Type B pancreatic cell (in vitro differentiated cells): ENCODE results near the gene ORMDL3. TPM values are rescaled to one million over a fixed set of nuclear protein-coding genes. Genes with fewer than 3 reads are reported as not detected.
"Not testable (repeated sequence)": the region's sequence is repeated elsewhere in the genome, so short reads cannot be mapped to it uniquely, and the experiment has no call there.

ENCODE experiments used
- DNase-seq: peaks from one replicate; pipeline ENCODE4 v3.0.0; 2021; ENCODE audit warnings: mixed read lengths; ENCODE audit not compliant: unreplicated experiment; ENCODE audit errors: extremely low spot score
- H3K27ac Mint-ChIP-seq: 2 replicates; pipeline ENCODE4 v1.8.0; 2021; ENCODE audit warnings: mild to moderate bottlenecking, mixed read lengths
- H3K27me3 Mint-ChIP-seq: 2 replicates; pipeline ENCODE4 v1.8.0; 2021; ENCODE audit warnings: mixed read lengths
- H3K36me3 Mint-ChIP-seq: 2 replicates; pipeline ENCODE4 v1.8.0; 2021; ENCODE audit warnings: mixed read lengths
- H3K4me1 Mint-ChIP-seq: one replicate; pipeline ENCODE4 v1.8.0; 2021; ENCODE audit warnings: mixed read lengths; ENCODE audit not compliant: unreplicated experiment
- H3K4me3 Mint-ChIP-seq: 2 replicates; pipeline ENCODE4 v1.8.0; 2021; ENCODE audit warnings: mild to moderate bottlenecking, mixed read lengths
- H3K9me3 Mint-ChIP-seq: 2 replicates; pipeline ENCODE4 v1.8.0; 2021; ENCODE audit warnings: mixed read lengths
- total RNA-seq: library from RNA; stranded (reverse); gene quantifications from 2 replicates; pipeline ENCODE4 v1.2.1, GENCODE V29; 2021; ENCODE audit warnings: low replicate concordance
- TF ChIP-seq, protein P1 (sequence below): fragments of 200-600 bp; sonication (generic); conservative IDR thresholded peaks from 2 replicates; pipeline ENCODE4 v1.5.0; 2021; ENCODE audit warnings: antibody characterized with exemption, mild to moderate bottlenecking

Gene ORMDL3
- total RNA-seq, 1 donor from 2014 or later = 59.8 TPM

- Mint-ChIP-seq H3K4me1 (peaks cover 23% of the 10 kb centered on the region), H3K9me3 (no peaks in the 10 kb centered on the region), H3K27me3 (no peaks in the 10 kb centered on the region), H3K36me3 (no peaks in the 10 kb centered on the region), H3K4me3 (no peak overlapping the region), H3K27ac (peak overlapping the region; percentile 61)
- DNase-seq = no peak
- TF ChIP-seq, protein P1, sequence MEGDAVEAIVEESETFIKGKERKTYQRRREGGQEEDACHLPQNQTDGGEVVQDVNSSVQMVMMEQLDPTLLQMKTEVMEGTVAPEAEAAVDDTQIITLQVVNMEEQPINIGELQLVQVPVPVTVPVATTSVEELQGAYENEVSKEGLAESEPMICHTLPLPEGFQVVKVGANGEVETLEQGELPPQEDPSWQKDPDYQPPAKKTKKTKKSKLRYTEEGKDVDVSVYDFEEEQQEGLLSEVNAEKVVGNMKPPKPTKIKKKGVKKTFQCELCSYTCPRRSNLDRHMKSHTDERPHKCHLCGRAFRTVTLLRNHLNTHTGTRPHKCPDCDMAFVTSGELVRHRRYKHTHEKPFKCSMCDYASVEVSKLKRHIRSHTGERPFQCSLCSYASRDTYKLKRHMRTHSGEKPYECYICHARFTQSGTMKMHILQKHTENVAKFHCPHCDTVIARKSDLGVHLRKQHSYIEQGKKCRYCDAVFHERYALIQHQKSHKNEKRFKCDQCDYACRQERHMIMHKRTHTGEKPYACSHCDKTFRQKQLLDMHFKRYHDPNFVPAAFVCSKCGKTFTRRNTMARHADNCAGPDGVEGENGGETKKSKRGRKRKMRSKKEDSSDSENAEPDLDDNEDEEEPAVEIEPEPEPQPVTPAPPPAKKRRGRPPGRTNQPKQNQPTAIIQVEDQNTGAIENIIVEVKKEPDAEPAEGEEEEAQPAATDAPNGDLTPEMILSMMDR = no peak
Measured at GRCh38 chr17:39949028-39949427, 21.6 kb upstream of the ORMDL3 start.

DNA sequence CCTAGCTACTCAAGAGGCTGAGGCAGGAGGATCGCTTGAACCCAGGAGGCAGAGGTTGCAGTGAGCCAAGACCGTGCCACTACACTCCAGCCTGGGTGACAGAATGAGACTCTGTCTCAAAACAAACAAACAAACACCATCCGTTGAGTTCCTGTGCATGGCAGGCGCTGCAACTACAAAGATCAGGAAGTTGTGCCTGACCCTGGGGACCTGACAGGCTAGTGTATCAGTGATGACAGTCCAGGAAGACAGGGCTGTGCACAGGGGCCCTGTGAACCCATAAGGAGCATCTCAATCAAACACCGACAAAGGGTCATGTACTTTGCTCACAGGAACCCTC, 21.1 kb upstream of the ORMDL3 start:
- DNase-seq, H3K4me3 Mint-ChIP-seq, H3K27me3 Mint-ChIP-seq: not testable (repeated sequence)

DNA sequence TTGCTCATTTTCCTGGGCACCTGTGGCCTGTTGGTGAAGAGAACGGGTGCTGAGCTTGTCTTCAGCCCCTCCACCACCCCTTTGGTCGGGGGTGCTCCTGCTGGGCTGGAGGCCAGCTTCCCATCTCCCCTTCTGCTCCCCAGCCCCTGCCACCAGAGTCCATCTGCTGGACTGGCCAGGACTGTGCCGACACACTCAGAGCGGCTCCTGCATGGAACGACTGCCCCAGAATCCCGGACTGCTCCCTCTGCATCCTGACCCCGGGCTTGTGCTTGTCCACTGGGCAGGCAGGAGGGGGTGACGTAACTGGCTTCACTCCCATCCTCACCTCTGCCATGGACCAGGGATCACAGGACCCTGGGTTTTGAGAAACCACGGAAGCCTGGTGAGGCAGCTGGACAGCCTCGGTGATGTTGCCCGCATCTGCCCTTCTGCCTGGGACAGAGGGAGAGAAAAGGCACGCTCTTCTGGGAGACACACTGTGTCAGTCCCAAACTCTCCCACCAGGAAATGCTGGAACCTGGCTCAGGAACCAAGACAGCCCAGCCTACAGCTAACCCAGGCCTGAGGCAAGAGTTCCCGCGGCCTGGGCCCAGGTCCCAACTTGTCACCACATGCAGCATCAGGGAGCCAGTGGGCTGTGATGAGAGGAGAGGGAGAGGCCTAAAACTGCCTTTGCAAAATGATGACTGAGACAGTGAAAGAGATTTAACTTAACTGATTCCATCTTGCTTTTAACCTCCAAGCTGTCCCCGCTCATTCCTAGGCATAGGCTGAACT, 19.3 kb upstream of the ORMDL3 start:
- H3K27me3 Mint-ChIP-seq = peaks cover 9% of the 10 kb centered on the region
- peaks cover 18% of the 10 kb centered on the region for H3K4me1 Mint-ChIP-seq
- H3K27ac Mint-ChIP-seq = no peak overlapping the region
- TF ChIP-seq, protein P1 = no peak
- H3K36me3 Mint-ChIP-seq = no peaks in the 10 kb centered on the region
- no peak overlapping the region for H3K4me3 Mint-ChIP-seq
- no peak for DNase-seq
- H3K9me3 Mint-ChIP-seq = no peaks in the 10 kb centered on the region

More for the DNA sequence above, 21.1 kb upstream of the ORMDL3 start:
- not testable (repeated sequence) for H3K9me3 Mint-ChIP-seq, H3K36me3 Mint-ChIP-seq
- peak overlapping the region; percentile 61 for H3K27ac Mint-ChIP-seq
- H3K4me1 Mint-ChIP-seq = peaks cover 20% of the 10 kb centered on the region

DNA sequence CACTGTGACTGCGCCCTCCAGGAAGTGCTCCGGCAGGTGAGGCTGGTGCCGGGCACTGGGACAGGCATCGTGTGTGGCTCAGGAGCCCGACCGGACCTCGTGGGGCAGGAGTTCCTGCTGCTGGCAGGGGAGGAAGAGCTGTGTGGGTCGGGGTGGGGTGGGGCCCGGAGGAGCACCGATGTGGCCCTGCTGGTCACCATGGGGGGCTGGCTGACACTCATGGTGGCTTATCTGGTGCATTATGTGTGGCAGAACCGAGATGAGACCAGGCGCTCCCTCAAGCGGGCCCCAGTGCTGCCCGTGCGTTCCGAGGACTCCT, 17.0 kb upstream of the ORMDL3 start:
- peaks cover 20% of the 10 kb centered on the region for H3K4me1 Mint-ChIP-seq
- peaks cover 9% of the 10 kb centered on the region for H3K27me3 Mint-ChIP-seq
- no peak overlapping the region for H3K4me3 Mint-ChIP-seq
- TF ChIP-seq, protein P1 = no peak
- no peaks in the 10 kb centered on the region for H3K36me3 Mint-ChIP-seq
- H3K9me3 Mint-ChIP-seq = no peaks in the 10 kb centered on the region
- no peak for DNase-seq
- H3K27ac Mint-ChIP-seq = no peak overlapping the region

DNA sequence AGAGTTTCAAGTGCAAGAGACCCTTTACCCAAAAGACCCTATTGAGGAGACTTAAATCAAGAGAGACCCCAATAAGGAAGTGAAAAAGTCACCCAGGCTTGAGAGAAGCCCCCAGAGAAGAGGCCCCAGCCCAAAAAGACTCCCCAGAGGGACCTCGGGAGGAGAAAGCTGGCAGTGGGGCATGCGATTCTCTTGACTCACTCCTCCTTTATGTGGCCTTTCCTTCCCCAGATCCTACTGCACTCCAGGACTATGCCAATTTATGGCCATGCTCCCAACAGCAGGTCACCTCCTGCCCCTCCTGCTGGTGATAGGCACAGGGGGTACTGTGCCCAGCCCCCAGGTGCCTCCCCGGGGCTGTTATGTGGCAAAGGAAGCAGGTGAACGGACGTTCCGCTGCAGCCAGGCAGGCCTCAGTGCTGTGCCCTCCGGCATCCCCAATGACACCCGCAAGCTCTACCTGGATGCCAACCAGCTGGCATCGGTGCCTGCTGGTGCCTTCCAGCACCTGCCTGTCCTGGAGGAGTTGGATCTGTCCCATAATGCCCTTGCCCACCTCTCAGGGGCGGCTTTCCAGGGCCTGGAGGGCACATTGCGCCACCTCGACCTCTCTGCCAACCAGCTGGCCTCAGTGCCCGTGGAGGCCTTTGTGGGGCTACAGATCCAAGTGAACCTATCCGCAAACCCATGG, 16.4 kb upstream of the ORMDL3 start:
- no peaks in the 10 kb centered on the region for H3K36me3 Mint-ChIP-seq
- H3K27me3 Mint-ChIP-seq = peaks cover 9% of the 10 kb centered on the region
- H3K4me3 Mint-ChIP-seq = no peak overlapping the region
- no peak for DNase-seq
- TF ChIP-seq, protein P1 = no peak
- H3K9me3 Mint-ChIP-seq = no peaks in the 10 kb centered on the region
- no peak overlapping the region for H3K27ac Mint-ChIP-seq
- H3K4me1 Mint-ChIP-seq = peaks cover 18% of the 10 kb centered on the region

DNA sequence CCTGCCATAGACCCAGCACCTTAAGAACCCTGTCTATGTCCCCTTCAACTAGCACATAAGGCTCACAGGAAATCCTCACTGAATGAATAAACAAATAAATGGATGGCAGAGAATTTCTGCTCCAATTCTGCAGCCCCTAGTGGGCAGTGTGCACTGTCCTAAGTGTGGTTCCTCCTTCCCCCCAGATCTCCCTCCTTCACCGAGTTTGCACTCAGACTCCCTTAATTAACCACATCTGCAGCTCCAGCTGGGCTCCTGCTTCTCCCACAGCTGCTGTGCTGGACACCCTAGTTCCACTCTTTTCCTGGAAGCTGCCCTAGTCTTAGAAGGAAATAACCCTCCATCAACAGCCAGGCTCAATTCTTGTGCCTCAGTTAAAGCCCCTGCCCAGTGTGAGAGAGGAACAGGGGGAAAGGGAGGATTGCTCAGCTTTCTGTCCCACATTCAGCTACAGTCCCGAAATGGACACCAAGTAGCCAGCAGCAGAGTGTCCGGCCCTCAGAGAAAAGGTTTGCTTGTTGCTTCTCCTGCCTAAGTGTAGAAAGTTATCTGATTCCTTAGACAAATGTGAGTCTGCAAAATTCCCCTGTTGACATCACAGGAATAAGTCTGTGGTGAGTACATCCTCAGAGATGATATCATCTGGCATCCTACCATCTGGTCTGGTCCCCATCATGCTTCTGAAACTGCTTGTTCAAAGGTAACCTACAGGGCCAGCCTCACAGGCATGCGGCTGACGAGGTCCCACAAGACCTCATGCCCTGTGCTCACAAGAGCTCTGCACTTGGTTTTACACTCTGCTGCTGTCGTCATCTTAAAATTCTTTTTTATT, 12.4 kb upstream of the ORMDL3 start:
- no peak overlapping the region for H3K4me3 Mint-ChIP-seq
- H3K27ac Mint-ChIP-seq = no peak overlapping the region
- no peak for DNase-seq
- H3K9me3 Mint-ChIP-seq = no peaks in the 10 kb centered on the region
- H3K36me3 Mint-ChIP-seq = no peaks in the 10 kb centered on the region
- H3K4me1 Mint-ChIP-seq = peaks cover 13% of the 10 kb centered on the region
- H3K27me3 Mint-ChIP-seq = peaks cover 9% of the 10 kb centered on the region
- TF ChIP-seq, protein P1 = peak; percentile 67
